ENCODE measurements around the gene EFCAB14. TPM values are rescaled to one million over a fixed set of nuclear protein-coding genes. Genes with fewer than 3 reads are reported as not detected.
A peak's percentile ranks its signal among the peaks of the same experiment; 100 is the strongest.
"Not testable (repeated sequence)": the region's sequence is repeated elsewhere in the genome, so short reads cannot be mapped to it uniquely, and the experiment has no call there.

EFCAB14 gene
- total RNA-seq, 4 donors from 2014 or later: 129 to 162 (median 138) TPM

DNA sequence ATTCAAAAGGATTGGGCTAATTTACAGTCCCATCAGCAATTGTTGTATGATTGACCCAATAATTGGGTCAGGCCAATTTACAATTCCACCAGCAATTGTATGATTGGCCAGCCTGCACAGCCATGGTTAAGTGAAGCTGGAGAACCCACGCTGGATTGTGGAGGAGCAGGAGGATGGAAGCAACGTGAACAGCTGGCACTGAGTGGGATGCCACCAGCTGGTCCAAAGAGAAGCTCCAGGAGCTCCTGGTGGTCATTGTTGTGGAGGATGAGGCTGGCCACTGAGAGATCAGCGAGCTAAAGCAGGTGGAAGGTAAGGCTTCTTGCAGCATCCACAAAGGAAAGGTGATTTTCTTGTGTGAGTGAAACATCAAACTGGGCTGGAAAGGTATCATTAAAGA lies 23.2 kb upstream of the EFCAB14 start:
- no peak for TF ChIP-seq POLR2A (IDR thresholded peaks at IDR 0.05)
- TF ChIP-seq, protein P1, sequence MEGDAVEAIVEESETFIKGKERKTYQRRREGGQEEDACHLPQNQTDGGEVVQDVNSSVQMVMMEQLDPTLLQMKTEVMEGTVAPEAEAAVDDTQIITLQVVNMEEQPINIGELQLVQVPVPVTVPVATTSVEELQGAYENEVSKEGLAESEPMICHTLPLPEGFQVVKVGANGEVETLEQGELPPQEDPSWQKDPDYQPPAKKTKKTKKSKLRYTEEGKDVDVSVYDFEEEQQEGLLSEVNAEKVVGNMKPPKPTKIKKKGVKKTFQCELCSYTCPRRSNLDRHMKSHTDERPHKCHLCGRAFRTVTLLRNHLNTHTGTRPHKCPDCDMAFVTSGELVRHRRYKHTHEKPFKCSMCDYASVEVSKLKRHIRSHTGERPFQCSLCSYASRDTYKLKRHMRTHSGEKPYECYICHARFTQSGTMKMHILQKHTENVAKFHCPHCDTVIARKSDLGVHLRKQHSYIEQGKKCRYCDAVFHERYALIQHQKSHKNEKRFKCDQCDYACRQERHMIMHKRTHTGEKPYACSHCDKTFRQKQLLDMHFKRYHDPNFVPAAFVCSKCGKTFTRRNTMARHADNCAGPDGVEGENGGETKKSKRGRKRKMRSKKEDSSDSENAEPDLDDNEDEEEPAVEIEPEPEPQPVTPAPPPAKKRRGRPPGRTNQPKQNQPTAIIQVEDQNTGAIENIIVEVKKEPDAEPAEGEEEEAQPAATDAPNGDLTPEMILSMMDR (IDR thresholded peaks at IDR 0.05): no peak
- Histone ChIP-seq H3K4me1 (no peaks in the 10 kb centered on the region), H3K27me3 (no peaks in the 10 kb centered on the region), H3K9me3 (no peaks in the 10 kb centered on the region), H3K36me3 (no peaks in the 10 kb centered on the region), H3K27ac (no peak overlapping the region), H3K4me3 (replicated peaks in 1 of 3) (no peak overlapping the region)
- WGBS, 2 donors: 61 to 64% methylated on average over 3 of the region's 3 CpGs
- intact Hi-C loops (cut with DNase I): no loop called here
- no peak for DNase-seq

DNA sequence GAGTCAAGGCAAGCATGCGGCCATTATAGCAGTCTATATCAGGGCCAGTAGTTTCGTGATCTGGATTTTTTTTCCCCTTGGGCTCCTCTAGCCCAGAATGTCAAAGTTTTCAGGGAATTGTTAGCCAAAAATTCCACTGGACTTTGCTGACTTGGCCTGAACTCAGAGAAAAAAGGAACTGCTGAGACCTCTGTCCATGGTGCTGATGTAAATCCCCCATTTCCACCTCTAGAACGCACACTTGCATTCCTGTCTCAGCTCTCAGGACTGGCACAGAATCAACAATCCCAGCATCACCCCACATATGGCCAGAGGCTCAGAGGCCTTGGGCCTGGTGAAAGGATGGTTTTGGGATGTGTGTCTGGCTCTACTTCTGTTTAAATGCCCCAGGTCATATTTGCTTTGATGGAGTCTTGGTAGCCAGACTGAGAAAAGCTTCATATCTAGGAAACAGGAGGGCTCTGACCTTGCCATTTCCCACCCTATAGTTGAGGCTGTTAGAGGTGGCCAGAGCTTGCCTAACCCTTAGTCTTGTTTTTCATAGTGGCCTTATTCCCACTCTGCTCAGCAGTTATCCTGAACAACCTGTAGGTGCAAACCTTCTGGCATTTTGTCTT lies 16.9 kb upstream of the EFCAB14 start:
- 1 to 3% methylated on average over 3 of the region's 3 CpGs for WGBS, 2 donors
- no peaks in the 10 kb centered on the region for H3K4me1 ChIP-seq
- no peaks in the 10 kb centered on the region for H3K9me3 ChIP-seq
- no peaks in the 10 kb centered on the region for H3K27me3 ChIP-seq
- no peak for TF ChIP-seq POLR2A (IDR thresholded peaks at IDR 0.05)
- TF ChIP-seq, protein P1 (IDR thresholded peaks at IDR 0.05): peak in 4 of 6 experiments; percentile 2 to 42 (median 37)
- H3K4me3 ChIP-seq (replicated peaks in 1 of 3): no peak overlapping the region
- intact Hi-C loops (cut with DNase I): no loop called here
- H3K27ac ChIP-seq: no peak overlapping the region
- peak; percentile 29 to 59 for DNase-seq
- no peaks in the 10 kb centered on the region for H3K36me3 ChIP-seq

DNA sequence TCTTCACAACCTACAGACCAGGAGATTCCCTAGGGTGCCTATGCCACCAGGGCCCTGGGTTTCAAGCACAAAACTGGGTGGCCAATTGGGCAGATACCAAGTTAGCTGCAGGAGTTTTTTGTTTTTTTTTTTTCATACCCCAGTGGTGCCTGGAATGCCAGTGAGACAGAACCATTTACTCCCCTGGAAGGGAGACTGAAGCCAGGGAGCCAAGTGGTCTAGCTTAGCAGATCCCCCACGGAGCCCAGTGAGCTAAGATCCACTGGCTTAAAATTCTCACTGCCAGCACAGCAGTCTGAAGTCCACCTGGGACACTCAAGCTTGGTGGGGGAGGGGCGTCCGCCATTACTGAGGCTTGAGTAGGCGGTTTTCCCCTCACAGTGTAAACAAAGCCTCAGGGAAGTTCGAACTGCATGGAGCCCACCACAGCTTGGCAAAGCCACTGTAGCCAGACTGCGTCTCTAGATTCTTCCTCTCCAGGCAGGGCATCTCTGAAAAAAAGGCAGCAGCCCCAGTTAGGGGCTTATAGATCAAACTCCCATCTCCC lies 9.5 kb upstream of the EFCAB14 start:
- not testable (repeated sequence) for H3K27ac ChIP-seq; H3K4me1 ChIP-seq; H3K27me3 ChIP-seq; H3K36me3 ChIP-seq; H3K4me3 ChIP-seq (replicated peaks in 1 of 3); H3K9me3 ChIP-seq
- peak; percentile 32 to 44 for DNase-seq
- WGBS, 2 donors: 13 to 37% methylated on average over 4 to 6 of the region's 6 CpGs
- intact Hi-C loops (cut with DNase I): loop anchor here (5.0 to 10.0 kb wide), 2 partner anchors 196 to 254 kb away; no protein-coding TSS in a partner anchor

DNA sequence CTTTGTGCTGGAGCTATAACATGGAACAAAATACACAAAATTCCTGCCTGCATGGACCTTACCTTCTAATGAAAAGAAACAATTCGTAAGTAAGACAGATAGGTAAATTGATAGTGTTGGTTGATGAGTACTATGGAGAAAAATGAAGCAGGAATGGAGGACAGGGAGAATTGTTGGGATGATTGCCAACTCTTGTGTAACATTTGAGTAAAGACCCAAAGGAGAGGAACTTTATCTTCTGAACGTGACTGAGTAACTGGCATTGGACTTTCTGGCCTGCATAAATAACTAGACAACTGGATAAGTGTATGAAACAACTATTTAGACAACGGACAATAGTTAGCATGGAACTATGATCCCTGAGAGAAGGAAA lies 6.8 kb upstream of the EFCAB14 start:
- no peak for DNase-seq
- Histone ChIP-seq H3K9me3 (no peaks in the 10 kb centered on the region), H3K36me3 (no peaks in the 10 kb centered on the region), H3K4me3 (replicated peaks in 1 of 3) (no peak overlapping the region), H3K27ac (no peak overlapping the region), H3K27me3 (no peaks in the 10 kb centered on the region), H3K4me1 (peaks cover 0 to 3% of the 10 kb centered on the region in 2 donors)
- 69 to 74% methylated on average over 3 of the region's 3 CpGs for WGBS, 2 donors
- intact Hi-C loops (cut with DNase I): loop anchor here (5.0 to 10.0 kb wide), 2 partner anchors 193 to 251 kb away; no protein-coding TSS in a partner anchor
- no peak for TF ChIP-seq POLR2A (IDR thresholded peaks at IDR 0.05)
- TF ChIP-seq, protein P1 (IDR thresholded peaks at IDR 0.05): no peak

DNA sequence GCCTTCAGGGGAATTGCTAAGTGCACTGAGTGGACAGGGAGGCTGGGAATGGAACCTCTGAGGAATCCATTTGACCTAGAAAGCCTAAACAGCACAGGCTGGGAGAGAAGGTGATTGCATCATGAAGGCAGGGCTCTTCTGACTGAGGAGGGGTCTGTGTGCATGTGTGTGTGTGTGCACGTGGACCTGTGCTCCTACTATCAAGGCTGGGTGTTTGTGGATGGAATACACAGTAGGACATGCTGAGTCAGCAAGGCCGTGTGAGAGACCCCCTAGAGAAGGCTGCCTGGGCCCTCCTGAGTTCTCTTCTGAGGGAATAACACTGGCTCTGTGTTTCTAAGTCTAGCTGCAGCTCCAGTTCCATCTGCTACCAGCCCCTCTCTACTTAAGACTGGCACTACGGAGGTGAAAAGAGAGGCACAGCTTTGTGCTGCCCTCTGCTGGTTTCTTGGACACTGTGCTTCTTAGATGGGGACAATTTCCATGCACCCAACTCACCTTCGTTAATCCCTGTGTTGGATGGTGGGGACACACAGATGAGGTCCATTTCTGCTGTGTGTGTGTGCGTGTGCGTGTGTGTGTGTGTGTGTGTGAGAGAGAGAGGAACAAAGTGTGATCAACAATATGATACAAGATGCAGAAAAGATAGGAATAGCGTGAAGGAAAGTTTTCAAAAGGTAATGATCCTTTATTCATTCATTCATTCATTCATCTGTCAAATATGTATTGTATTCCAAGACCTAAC lies 6.2 kb upstream of the EFCAB14 start:
- no peaks in the 10 kb centered on the region for H3K27me3 ChIP-seq
- WGBS, 2 donors: 17 to 21% methylated on average over 7 of the region's 7 CpGs
- peak; percentile 72 to 75 for DNase-seq
- TF ChIP-seq, protein P1 (IDR thresholded peaks at IDR 0.05): peak; percentile 22 to 87 (median 76)
- no peak for TF ChIP-seq POLR2A (IDR thresholded peaks at IDR 0.05)
- intact Hi-C loops (cut with DNase I): loop anchor here (5.0 to 10.0 kb wide), 4 partner anchors 103 to 250 kb away; partner anchors contain the start of gene MKNK1
- no peak overlapping the region for H3K4me3 ChIP-seq (replicated peaks in 1 of 3)
- no peaks in the 10 kb centered on the region for H3K36me3 ChIP-seq
- H3K27ac ChIP-seq: no peak overlapping the region
- peaks cover 0 to 3% of the 10 kb centered on the region in 2 donors for H3K4me1 ChIP-seq
- H3K9me3 ChIP-seq: no peaks in the 10 kb centered on the region

Data from thyroid gland (tissue), 4 donors.